Right atrium auricular region (tissue), 2 donors: ENCODE data around the gene CD300LB. TPM values are rescaled to one million over a fixed set of nuclear protein-coding genes. Genes with fewer than 3 reads are reported as not detected.
"Not testable (repeated sequence)": the region's sequence is repeated elsewhere in the genome, so short reads cannot be mapped to it uniquely, and the experiment has no call there.

ENCODE experiments used
- DNase-seq: peaks from one replicate; pipeline ENCODE4 v3.0.0-alpha.2; 2019; ENCODE audit warnings: low spot score
- H3K27ac ChIP-seq, 2 donors: fragments of 200-600 bp; sonication (generic); 1 replicate in 1 of 2; 2 replicates in 1 of 2; pipeline ENCODE4 v1.5.1; 2016 to 2019
- H3K27me3 ChIP-seq, 2 donors: fragments of 200-600 bp; sonication (generic); one replicate each; pipeline versions ENCODE4 v1.5.1 to v1.6.0; 2017 to 2019
- H3K36me3 ChIP-seq: fragments of 200-600 bp; sonication (generic); one replicate; pipeline ENCODE4 v1.5.1; 2016
- H3K4me1 ChIP-seq, 2 donors: fragments of 200-600 bp; sonication (generic); one replicate each; pipeline versions ENCODE4 v1.5.1 to v1.6.0; 2017 to 2019
- H3K4me3 ChIP-seq, 2 donors: fragments of 200-600 bp; sonication (generic); 1 replicate in 1 of 2; 2 replicates in 1 of 2; pipeline ENCODE4 v1.5.1; 2017 to 2019; ENCODE audit warnings: mild to moderate bottlenecking in 1 of 2, moderate library complexity in 1 of 2
- H3K9me3 ChIP-seq, 2 donors: fragments of 200-600 bp; sonication (generic); one replicate each; pipeline ENCODE4 v1.5.1; 2019
- CTCF ChIP-seq, 2 donors: fragments of 200-600 bp; sonication (generic); IDR thresholded peaks; one replicate each; pipeline ENCODE4 v1.5.1; 2019; ENCODE audit warnings: antibody characterized with exemption in 2 of 2
- total RNA-seq, 2 donors: library from RNA; depleted of rRNA; stranded (reverse); fragments of >200 nt; gene quantifications; one replicate each; pipeline ENCODE4 v1.1.0, GENCODE V29; 2016

Gene CD300LB
- total RNA-seq, 2 donors from 2014 or later, result 0.31 TPM; not detected in 1

- Histone ChIP-seq H3K27ac (no peak overlapping the region), H3K27me3 (no peaks in the 10 kb centered on the region), H3K4me3 (no peak overlapping the region), H3K36me3 (no peaks in the 10 kb centered on the region), H3K4me1 (no peaks in the 10 kb centered on the region), H3K9me3 (no peaks in the 10 kb centered on the region)
- TF ChIP-seq CTCF (IDR thresholded peaks at IDR 0.05), result peak; percentile 91 to 92
- DNase-seq, result no peak
These were observed 37.9 kb downstream of the CD300LB start for GRCh38 chr17:74493331-74493833.

GRCh38 chr17:74491626-74492025, 39.6 kb downstream of the CD300LB start:
- TF ChIP-seq CTCF (IDR thresholded peaks at IDR 0.05), result no peak
- no peaks in the 10 kb centered on the region for H3K4me1 ChIP-seq
- no peak overlapping the region for H3K4me3 ChIP-seq
- no peaks in the 10 kb centered on the region for H3K36me3 ChIP-seq
- no peaks in the 10 kb centered on the region for H3K9me3 ChIP-seq
- no peak for DNase-seq
- no peak overlapping the region for H3K27ac ChIP-seq
- H3K27me3 ChIP-seq, result no peaks in the 10 kb centered on the region

- Histone ChIP-seq H3K27me3 (no peaks in the 10 kb centered on the region), H3K4me1 (no peaks in the 10 kb centered on the region), H3K9me3 (no peaks in the 10 kb centered on the region), H3K36me3 (no peaks in the 10 kb centered on the region), H3K27ac (no peak overlapping the region), H3K4me3 (no peak overlapping the region)
- DNase-seq, result no peak
- TF ChIP-seq CTCF (IDR thresholded peaks at IDR 0.05), result no peak
These were observed 40.6 kb downstream of the CD300LB start for GRCh38 chr17:74490716-74491115.

GRCh38 chr17:74488276-74488675, 43.0 kb downstream of the CD300LB start:
- not testable (repeated sequence) for H3K4me3 ChIP-seq, H3K36me3 ChIP-seq, H3K4me1 ChIP-seq, H3K27me3 ChIP-seq, DNase-seq, H3K9me3 ChIP-seq, H3K27ac ChIP-seq

GRCh38 chr17:74485841-74486240, 45.4 kb downstream of the CD300LB start:
- no peak overlapping the region for H3K4me3 ChIP-seq
- H3K27me3 ChIP-seq, result no peaks in the 10 kb centered on the region
- H3K36me3 ChIP-seq, result no peaks in the 10 kb centered on the region
- DNase-seq, result no peak
- no peak overlapping the region for H3K27ac ChIP-seq
- no peak for TF ChIP-seq CTCF (IDR thresholded peaks at IDR 0.05)
- H3K9me3 ChIP-seq, result no peaks in the 10 kb centered on the region
- no peaks in the 10 kb centered on the region for H3K4me1 ChIP-seq

GRCh38 chr17:74485022-74485743, 46.1 kb downstream of the CD300LB start:
- no peak for DNase-seq
- Histone ChIP-seq H3K4me3 (no peak overlapping the region), H3K27me3 (no peaks in the 10 kb centered on the region), H3K9me3 (no peaks in the 10 kb centered on the region), H3K36me3 (no peaks in the 10 kb centered on the region), H3K4me1 (no peaks in the 10 kb centered on the region), H3K27ac (no peak overlapping the region)
- TF ChIP-seq CTCF (IDR thresholded peaks at IDR 0.05), result no peak
